HuH-7 (cell line): ENCODE data around the gene GARIN5A.
"Not testable (repeated sequence)": the region's sequence is repeated elsewhere in the genome, so short reads cannot be mapped to it uniquely, and the experiment has no call there.

Source experiments
- DNase-seq: peaks from one replicate; pipeline ENCODE4 v3.0.0; 2011; ENCODE audit warnings: low spot score

Gene GARIN5A

GRCh38 chr19:50464348-50464747, 12.3 kb downstream of the GARIN5A start:
- no peak for DNase-seq

- no peak for DNase-seq
Measured at GRCh38 chr19:50462970-50463369, 13.7 kb downstream of the GARIN5A start.

- peak; percentile 96 for DNase-seq
Measured at GRCh38 chr19:50461066-50461875, 15.4 kb downstream of the GARIN5A start.

DNA sequence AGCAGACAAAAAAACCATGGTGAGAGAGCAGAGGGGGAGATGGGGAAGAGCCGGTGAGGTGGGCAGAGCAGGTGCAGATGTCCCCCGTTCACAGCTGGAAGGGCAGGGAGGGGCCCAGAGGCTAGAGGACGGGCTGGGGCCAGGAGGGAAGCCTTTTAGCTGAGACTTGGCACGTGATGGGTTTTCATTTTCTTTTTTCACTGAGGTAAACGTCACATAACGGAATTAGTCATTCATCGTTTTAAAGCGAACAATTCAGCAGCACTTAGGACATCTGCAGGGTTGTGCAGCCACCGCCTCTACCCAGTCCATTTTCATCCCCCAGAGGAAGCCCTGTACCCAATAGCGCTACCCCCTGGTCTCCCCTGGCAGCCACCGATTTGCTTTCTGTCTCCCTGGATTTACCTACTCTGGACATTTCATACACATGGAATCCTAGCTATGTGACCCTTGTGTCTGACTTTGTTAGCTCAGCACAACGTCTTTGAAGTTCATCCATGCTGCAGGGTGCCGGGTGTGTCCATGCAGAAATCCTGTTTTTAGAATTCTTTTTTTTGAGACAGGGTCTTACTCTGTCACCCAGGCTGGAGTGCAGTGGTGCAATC, 16.4 kb downstream of the GARIN5A start:
- DNase-seq = peak; percentile 49

- no peak for DNase-seq
Measured at GRCh38 chr19:50459638-50460037, 17.0 kb downstream of the GARIN5A start.

- no peak for DNase-seq
Measured at GRCh38 chr19:50459067-50459456, 17.6 kb downstream of the GARIN5A start.

DNA sequence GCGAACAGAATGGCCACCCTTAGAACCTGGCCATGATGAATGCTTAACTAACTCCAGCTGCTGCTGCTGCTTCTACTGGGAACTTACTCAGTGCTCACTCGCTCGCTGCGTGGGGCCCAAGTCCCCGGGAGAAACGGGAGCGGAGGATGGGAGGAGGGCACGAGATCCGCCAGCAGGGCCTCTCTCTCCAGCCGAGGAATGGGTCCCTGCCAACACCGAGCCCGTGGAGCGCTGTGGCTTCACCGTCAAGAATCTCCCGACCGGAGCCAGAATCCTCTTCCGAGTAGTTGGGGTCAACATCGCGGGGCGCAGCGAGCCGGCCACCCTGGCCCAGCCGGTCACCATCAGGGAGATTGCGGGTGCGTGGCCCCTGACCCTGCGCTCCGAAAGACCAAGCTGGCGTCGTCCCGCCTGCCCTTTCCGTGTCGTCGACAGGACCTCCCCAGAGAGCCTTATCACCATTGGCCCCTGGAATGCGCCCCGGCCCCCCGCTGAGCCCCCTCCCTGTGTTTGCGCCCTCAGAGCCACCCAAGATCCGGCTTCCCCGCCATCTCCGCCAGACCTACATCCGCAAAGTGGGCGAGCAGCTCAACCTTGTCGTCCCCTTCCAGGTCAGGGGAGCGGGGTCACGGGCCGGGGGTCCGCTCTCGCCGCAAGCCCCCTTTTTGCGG, 18.1 kb downstream of the GARIN5A start:
- DNase-seq = no peak

GRCh38 chr19:50457300-50457699, 19.3 kb downstream of the GARIN5A start:
- no peak for DNase-seq

- no peak for DNase-seq
Measured at GRCh38 chr19:50455992-50456391, 20.7 kb downstream of the GARIN5A start.

GRCh38 chr19:50453243-50453642, 23.4 kb downstream of the GARIN5A start:
- no peak for DNase-seq

- DNase-seq = no peak
Measured at GRCh38 chr19:50451223-50451534, 25.5 kb downstream of the GARIN5A start.

GRCh38 chr19:50450369-50451222, 26.1 kb downstream of the GARIN5A start:
- DNase-seq = no peak

GRCh38 chr19:50449236-50449899, 27.3 kb downstream of the GARIN5A start:
- no peak for DNase-seq

GRCh38 chr19:50447750-50448149, 28.9 kb downstream of the GARIN5A start:
- no peak for DNase-seq

- DNase-seq = no peak
Measured at GRCh38 chr19:50447053-50447452, 29.6 kb downstream of the GARIN5A start.

GRCh38 chr19:50444059-50444458, 32.6 kb downstream of the GARIN5A start:
- DNase-seq = no peak

- not testable (repeated sequence) for DNase-seq
Measured at GRCh38 chr19:50439130-50439529, 37.5 kb downstream of the GARIN5A start.

- DNase-seq = no peak
Measured at GRCh38 chr19:50437862-50438449, 38.7 kb downstream of the GARIN5A start.

- DNase-seq = no peak
Measured at GRCh38 chr19:50435627-50436026, 41.0 kb downstream of the GARIN5A start.

DNA sequence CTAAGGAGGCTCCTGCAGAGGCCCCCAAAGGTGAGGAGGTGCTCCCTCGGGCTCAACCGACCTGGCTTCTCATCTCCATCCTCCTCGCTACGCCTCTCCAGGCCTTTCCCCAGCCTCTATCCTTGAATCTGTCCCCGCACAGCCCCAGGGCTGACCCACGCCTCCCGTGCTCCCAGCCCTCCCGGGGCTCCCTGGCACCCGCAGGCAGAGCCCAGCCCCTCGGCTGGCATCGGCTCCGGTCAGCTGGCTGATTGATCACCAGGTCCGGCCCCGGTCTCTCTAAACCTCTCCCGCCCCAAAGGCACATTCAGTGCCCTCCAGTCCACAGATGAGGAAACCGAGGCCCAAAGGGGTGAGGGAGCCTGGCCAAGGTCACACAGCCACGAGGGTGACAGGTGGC, 41.4 kb downstream of the GARIN5A start:
- DNase-seq = no peak

GRCh38 chr19:50434525-50434924, 42.1 kb downstream of the GARIN5A start:
- DNase-seq = no peak
